Stimulated activated CD8-positive, alpha-beta memory T cell treated with anti-CD3 and anti-CD28 coated beads, Interleukin-12 subunit alpha, Interleukin-12 subunit beta, amount 100 ng/mL, for 4 hours (primary cell): ENCODE results near the gene TUT4.
"Not testable (repeated sequence)": the region's sequence is repeated elsewhere in the genome, so short reads cannot be mapped to it uniquely, and the experiment has no call there.

Experiments
- DNase-seq: peaks from one replicate; pipeline ENCODE4 v3.0.0-alpha.2; 2020; ENCODE audit warnings: low read depth

TUT4 gene, protein sequence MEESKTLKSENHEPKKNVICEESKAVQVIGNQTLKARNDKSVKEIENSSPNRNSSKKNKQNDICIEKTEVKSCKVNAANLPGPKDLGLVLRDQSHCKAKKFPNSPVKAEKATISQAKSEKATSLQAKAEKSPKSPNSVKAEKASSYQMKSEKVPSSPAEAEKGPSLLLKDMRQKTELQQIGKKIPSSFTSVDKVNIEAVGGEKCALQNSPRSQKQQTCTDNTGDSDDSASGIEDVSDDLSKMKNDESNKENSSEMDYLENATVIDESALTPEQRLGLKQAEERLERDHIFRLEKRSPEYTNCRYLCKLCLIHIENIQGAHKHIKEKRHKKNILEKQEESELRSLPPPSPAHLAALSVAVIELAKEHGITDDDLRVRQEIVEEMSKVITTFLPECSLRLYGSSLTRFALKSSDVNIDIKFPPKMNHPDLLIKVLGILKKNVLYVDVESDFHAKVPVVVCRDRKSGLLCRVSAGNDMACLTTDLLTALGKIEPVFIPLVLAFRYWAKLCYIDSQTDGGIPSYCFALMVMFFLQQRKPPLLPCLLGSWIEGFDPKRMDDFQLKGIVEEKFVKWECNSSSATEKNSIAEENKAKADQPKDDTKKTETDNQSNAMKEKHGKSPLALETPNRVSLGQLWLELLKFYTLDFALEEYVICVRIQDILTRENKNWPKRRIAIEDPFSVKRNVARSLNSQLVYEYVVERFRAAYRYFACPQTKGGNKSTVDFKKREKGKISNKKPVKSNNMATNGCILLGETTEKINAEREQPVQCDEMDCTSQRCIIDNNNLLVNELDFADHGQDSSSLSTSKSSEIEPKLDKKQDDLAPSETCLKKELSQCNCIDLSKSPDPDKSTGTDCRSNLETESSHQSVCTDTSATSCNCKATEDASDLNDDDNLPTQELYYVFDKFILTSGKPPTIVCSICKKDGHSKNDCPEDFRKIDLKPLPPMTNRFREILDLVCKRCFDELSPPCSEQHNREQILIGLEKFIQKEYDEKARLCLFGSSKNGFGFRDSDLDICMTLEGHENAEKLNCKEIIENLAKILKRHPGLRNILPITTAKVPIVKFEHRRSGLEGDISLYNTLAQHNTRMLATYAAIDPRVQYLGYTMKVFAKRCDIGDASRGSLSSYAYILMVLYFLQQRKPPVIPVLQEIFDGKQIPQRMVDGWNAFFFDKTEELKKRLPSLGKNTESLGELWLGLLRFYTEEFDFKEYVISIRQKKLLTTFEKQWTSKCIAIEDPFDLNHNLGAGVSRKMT (N-terminal part only)

DNA sequence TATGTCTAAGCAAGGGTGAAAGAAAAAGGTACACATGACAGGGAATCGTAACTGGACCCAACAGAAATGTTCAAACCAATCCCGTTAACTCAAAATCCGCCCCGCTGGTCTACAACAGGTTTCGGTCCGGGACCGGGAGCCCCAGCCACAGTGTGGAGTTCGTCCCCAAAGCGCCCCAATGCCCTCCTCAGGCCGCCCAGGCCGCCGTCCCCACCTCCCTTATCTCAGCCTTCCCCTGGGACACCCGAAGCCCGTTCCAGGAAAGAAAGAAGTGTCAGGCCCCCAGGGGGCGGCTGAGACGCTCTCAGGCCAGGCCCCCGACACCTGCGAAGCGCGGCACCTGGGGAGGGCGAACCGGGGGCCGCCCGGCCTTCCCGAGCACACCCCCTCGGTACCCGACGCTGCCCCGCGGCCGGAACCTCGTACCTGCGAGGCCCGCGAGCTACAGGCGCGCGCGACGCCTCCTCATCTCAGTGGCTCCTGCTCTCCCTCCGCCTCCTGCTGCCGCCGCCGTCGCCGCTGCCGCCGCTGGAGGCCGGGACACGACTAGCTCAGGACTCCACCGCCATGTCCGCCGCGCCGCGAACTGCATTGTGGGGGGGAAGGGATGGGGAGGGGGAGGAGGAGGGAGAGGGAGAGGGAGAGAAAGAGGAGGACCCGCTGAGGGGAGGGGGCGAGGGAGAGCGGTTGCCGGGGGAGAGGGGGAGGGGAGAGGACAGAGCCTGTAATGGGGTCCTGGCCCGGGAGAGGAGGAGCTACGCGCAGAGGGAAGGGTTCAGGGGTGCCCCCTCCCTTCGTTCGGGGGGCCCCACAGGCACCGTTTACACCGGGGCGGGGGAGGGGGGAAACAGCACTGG lies at the start of gene TUT4:
Gene TUT4 (minus strand): TSS at position 588 of the 857 bp plus-strand sequence. CDS start 26,812 bp downstream, outside the sequence.
- DNase-seq = peak; percentile 52

DNA sequence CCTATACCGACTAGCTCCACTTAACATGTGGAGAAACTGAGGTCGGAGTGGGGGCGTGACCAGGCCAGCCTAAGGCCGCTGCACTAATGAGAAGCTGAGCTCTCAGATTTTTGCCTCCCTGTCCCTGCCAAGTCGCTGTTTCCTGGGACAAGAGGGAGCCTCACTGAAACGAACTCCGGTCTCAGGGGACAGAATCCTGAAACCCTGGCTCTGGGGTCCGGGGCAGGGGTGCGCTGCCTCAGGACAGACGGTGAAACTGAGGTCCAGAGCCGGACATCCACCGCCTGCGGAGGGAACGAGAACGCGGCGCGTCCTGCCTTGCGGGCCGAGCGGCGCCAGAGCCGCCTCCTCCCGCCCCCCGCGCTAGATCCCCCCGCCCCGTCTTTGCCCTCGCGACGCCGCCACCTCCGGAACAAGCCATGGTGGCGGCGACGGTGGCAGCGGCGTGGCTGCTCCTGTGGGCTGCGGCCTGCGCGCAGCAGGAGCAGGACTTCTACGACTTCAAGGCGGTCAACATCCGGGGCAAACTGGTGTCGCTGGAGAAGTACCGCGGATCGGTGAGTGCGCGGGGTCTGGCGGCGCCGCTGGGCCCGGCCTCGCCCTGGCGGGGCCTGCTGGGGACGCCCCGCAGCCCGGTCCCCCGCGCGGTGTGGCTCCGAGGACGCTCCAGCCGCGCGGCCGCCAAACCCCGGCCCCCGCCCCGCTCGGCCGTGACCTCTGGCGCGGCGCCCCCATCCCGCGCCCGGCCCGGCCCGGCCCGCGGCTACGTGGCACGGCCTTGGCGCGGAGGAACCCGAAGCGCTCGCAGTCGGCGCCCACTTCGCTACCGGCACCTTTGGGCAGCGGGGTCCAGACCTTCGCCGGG lies 49.3 kb upstream of the TUT4 start, which contains the start of gene GPX7:
Gene GPX7 (plus strand): TSS at position 381 of the 865 bp plus-strand sequence. CDS start 39 bp downstream, at position 420.
- peak; percentile 39 for DNase-seq

DNA sequence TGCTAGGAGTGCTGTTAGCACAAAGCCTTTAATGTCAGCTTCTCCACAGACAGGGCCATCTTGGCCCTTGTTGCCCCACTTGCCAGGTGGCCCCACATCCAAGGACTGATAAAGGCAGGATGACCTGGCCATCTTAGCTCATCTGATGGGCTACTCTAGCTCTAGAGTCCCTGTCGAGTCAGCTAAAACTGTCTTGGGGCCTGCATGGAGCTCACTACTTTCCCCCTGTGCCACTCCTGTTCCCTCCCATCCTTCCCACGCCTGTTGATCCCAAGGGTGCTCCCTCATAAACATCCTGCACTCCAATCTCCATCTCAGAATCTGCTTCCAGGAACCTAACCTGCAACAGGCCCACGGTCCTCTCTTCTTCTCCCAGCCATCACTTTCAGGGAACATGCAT lies 48.6 kb upstream of the TUT4 start:
- DNase-seq = no peak

DNA sequence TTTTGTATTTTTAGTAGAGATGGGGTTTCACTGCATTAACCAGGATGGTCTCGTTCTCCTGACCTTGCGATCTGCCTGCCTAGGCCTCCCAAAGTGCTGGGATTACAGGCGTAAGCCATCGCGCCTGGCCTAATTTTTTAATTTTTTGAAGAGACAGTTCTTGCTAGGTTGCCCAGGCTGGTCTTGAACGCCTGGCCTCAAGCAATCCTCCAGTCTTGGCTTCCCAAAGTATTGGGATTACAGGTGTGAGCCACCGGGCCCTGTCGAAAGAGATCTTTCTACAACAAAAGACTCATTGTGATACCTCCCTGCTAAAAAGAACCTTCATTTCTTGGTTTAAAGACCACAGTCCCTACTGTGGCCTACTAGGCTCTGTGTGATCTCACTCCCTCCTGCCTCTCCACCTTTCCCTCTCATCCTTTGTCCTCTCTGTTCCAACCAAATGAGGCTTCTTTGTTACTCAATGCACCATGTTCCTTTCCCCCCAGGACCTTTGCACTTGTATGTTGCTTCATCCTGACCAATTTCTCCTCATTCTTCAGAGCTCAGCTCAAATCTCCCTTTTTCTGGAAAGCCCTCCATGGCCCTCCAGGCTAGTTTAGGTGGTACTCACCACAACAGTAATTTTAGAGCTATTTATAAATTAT lies 47.8 kb upstream of the TUT4 start:
- no peak for DNase-seq

DNA sequence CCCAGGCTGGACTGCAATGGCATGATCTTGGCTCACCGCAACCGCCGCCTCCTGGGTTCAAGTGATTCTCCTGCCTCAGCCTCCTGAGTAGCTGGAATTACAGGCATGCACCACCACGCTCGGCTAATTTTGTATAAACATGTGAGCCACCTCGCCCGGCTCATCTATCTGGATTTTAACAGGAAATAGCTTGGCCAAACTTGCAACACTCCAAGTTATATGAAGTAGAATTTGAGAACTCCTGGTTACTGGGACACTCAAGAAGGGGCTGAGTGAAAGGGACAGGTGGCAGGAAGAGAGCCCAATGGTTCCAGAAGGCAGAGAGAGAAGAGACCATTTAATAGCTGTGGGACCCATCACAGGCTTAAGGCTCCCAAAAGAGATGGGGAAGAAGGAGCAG lies 46.3 kb upstream of the TUT4 start:
- DNase-seq = no peak

DNA sequence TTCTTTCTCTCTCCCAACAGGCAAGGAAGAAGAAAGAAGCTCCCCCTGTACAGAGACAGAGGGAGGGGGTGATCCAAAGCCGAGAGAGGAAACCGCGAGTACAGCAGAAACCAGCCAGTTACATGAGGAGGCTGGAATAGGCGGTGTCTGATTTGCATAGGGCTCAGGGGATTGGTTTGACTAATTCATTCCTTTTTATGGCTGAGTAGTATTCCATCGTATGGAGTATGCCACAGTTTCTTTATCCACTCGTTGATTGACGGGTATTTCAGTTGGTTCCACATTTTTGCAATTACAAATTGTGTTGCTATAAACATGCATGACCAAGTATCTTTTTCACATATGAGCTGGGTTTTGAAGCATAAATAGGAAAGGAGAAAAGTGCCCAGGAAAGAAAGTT lies 45.8 kb upstream of the TUT4 start:
- DNase-seq = no peak

DNA sequence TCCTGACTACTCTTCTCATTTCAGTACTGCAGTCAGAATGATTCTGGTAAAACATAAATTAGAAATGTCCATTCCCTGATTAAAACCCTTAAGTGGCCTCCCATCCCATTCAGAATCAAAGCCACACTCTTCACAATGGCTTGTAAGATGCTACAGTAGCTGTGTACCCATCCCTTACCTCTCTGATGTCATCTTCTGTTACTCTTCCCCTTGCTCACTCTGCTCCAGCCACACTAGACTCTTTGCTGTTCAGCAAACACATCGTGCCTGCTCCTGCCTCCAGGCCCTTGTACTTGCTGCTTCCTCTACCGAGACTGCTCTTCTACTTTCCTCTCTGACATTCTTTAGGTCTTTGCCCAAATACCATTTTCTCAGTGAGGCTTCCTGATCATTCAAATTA lies 45.0 kb upstream of the TUT4 start:
- DNase-seq = no peak

DNA sequence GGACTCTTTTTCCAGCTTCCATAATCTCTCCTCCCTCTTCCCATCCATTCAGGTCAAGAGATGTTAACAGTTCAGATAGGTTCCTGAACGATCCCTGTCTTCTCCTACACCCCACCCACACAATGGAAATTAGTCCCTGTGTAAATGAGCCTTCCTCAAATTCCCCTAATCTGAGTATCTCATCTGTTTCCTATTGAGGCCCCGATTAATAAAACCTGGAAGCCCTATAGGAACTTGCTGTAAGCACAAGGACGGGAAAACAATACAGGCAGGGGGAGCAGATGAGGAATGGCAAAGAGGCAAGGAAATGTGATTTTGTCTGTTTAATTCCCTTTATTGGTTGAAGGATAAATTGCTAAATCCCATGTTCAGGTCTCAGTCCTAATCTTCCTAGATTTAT lies 42.2 kb upstream of the TUT4 start:
- DNase-seq = no peak

DNA sequence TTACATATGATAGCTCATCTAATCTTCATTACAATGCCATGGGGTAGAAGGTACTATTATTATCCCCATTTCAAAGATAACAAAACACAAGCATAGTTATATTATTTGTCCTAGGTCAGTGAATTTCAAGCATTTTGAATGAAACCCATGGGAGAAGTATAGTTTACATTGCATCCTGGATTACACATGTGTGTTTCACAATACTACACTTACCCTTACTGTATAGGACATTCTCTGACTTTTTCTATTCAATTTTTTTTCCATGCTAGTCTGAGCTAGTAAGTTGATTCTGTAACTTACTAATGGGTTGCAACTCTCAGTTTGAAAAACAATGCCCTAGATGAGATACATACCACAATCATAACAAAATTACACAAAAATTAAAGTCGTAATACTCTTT lies 40.6 kb upstream of the TUT4 start:
- DNase-seq = no peak

DNA sequence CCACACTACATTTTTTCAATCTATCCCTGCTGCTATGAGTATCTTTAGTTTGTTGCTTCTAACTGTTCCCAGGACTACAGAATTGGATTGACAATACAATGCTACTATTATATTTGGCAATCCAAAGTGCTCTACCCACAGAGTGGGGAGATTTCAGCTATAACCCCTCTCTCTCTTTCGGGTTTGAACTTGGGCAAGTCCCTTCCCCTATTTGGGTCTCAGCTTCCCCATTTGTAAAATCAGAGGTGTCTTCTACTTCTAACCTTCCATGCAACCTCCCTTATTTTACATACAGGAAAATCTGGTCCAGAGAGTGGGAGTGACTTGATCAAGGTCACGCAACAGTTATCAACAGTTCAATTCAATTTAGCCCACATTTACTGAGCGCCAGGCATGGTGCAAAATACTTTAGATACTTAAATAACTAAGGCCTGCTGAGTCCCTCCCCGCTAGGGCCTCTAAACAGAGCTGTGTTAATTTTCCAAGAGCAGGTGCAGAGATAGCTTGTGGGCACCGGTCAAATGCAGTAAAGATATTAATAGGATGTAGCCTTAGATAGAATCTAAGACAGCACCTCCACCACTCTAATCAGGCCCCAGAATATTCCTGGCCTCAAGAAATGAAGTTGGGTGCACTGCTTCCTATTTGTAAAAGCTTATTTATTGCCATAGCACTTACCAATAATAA lies 39.9 kb upstream of the TUT4 start:
- no peak for DNase-seq

DNA sequence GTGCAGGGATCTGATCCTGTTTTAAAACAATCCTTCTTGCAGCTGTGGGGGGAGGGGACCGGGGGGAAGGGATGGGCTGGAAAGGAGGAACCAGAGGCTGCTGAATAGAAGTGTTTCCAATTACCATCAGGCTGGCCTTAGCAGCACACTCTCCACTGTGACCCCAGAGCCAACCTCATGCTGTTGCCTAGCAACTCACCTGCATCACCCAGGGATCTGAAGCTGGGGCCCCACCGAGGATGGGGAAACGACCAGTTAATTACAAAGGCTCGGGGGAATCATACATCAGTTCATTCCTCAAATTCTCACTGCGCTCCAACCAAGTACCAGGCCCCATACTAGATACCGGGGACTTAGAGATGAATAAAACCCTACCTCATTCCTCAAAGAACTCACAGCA lies 37.4 kb upstream of the TUT4 start:
- DNase-seq = no peak

DNA sequence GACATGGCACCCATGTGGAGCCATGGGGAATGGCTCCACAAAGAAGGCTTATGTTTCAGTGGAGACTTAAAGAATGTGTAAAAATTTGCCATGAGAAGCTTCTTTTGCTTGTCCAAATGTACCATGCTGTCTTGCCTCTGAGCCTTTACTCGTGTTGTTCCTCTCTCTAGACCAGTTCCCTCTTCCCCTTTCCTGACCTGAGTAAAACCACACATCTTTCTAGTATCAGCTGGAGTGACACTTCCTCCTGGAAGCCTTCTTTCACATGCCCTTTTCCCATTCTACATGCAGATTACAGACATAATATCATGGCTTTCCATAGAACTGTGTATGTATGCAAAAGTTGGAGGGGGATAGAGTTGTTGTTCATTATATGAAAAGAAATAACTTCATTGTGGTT lies 35.6 kb upstream of the TUT4 start:
- no peak for DNase-seq

DNA sequence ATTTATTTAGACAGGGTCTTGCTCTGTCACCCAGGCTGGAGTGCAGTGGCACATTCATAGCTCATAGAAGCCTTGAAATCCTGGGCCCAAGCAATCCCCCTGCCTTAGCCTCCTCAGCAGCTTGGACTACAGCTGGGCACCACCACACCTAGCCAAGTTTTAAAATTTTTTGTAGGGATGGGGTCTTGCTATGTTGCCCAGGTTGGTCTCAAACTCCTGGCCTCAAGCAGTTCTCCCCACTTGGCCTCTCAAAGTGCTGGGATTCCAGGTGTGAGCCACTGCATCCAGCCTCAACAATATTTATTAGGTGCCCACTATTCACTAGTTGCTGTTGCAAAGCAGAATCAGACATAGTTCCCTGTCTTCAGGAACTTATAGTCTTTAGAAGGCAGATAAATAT lies 35.1 kb upstream of the TUT4 start:
- DNase-seq = no peak

DNA sequence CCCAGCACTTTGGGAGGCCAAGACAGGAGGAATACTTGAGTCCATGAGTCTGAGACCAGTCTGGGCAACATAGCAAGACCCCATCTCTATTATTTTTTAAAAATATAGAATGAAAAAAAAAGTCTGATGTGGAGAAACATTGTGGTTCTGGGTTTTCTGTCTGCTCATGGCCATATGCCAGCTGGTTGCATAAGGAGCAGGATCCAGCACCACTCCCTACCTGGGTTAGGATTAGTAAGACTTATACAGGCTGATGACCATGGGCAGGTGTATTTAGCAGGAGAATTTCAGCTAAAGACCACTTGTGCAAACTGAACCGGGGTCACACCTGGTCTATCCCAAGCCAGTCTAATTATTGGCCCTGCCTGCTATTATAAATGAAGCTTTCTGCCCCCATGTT lies 32.6 kb upstream of the TUT4 start:
- no peak for DNase-seq

DNA sequence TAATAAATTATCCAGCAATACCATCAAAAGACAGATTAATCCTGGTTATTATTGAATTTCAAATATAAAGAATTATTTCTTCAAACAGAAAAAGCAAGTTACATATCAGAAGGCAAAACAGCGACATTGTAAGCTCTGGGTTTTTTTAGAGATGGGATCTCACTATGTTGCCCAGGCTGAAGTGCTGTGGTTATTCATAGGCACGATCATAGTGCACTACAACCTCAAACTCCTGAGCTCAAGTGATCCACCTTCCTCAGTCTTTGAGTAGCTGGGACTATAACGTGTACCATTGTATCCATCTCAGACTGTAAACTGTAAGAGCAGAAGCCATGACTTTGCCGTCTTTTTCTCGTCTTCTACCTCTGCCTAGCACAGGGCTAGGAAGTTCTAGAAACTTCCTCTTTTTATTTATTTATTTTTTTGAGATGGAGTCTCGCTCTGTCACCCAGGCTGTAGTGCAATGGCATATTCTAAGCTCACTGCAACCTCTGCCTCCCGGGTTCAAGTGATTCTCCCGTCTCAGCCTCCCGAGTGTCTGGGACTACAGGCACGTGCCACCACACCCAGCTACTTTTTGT lies 29.3 kb upstream of the TUT4 start:
- DNase-seq = no peak

DNA sequence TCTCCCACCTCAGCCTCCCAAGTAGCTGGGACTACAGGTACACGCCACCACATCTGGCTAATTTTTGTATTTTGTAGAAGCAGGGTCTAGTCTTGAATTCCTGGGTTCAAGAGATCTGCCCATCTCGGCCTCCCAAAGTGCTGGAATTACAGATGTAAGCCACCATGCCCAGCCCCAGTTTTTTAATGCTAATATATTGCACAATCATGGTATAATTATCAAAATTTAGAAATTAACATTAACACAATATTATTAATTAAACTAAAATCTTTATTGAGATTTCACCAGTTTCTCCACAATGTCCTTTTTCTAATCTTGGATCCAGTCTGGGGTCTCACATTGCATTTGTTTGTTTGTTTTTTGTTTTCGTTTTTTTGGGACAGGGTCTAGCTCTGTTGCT lies 27.4 kb upstream of the TUT4 start:
- no peak for DNase-seq

DNA sequence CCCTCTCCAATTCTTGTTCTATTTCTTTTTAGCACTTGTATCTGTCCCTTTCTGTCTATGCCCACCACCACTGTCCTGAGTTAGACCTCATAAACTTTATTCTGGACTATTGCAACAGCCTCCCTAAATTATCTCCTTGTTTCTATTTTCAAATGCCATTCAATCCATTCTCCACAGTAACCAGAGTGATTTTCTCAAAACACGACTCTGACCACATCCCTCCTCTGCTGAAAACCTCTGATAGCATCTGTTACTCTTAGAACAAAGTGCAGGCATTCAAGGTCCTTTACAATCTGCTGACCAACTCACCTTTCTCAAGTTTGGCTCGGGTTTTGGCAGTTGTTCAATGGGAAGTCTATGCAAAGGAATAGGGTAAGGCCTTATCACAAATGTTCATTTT lies 26.5 kb upstream of the TUT4 start:
- no peak for DNase-seq

DNA sequence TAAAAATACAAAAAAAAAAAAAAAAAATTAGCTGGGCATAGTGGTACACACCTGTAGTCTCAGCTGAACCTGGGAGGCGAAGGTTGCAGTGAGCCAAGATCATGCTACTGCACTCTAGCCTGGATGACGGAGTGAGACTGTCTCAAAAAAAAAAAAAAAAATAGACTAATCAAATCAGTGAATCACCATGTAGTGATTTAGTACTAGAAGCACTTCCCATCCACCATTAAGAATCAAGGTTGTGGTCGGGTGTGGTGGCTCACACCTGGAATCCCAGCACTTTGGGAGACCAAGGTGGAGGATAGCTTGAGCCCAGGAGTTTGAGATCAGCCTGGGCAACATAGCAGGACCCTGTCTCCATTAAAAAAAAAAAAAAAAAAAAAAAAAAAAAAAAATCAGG lies 25.2 kb upstream of the TUT4 start:
- DNase-seq = not testable (repeated sequence)

DNA sequence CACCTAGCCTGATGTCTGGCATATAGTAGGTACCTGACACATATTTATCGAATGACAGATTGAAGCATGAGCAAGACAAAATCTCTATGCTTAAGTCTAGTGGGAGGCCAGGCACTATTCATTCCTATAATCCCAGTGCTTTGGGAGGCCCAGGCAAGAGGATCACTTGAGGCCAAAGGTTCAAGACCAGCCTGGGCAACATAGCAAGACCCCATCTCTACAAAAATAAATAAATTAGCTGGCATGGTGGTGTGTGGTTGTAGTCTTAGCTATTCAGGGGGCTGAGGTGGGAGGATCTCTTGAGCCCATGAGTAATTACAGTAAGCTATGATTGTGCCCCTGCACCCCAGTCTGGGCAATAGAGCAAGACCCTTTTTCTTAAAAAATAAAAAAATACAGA lies 23.2 kb upstream of the TUT4 start:
- DNase-seq = no peak
